ENCODE data around the gene PROKR1. TPM values are rescaled to one million over a fixed set of nuclear protein-coding genes. Genes with fewer than 3 reads are reported as not detected.
"Not testable (repeated sequence)": the region's sequence is repeated elsewhere in the genome, so short reads cannot be mapped to it uniquely, and the experiment has no call there.

The PROKR1 gene
- total RNA-seq, 1 donor from 2014 or later: not detected

DNA sequence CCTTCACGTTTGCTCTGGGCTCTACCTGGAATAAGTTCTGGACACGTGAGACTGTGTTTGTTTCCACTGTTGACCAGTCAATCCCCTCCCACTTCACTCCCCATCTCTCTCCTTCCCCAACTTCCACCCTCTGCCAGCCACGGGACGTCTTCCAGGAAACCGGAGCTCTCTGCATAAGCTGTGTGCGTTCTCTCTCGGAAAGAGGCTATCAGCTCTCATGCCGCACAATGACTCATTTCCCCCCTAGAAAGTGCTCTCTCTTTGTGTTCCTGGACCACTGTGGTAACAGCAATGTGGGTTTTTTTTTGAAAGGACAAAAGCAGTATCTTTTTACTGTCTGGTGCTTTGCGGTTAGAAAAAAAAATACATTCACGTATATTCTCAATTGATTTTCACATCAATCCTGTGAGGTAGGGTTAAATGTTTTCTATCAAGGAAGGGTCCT is 10.2 kb downstream of the PROKR1 start:
- peak; percentile 38 for DNase-seq (ENCODE audit: low read depth)

- DNase-seq (ENCODE audit: low read depth): no peak
Measured at GRCh38 chr2:68658266-68658665, 14.9 kb downstream of the PROKR1 start.

GRCh38 chr2:68659081-68659480 is 15.7 kb downstream of the PROKR1 start:
- no peak for DNase-seq (ENCODE audit: low read depth)

- no peak for DNase-seq (ENCODE audit: low read depth)
Measured at GRCh38 chr2:68660658-68661057, 17.3 kb downstream of the PROKR1 start.

GRCh38 chr2:68662466-68662865 is 19.1 kb downstream of the PROKR1 start:
- no peak for DNase-seq (ENCODE audit: low read depth)

- no peak for DNase-seq (ENCODE audit: low read depth)
Measured at GRCh38 chr2:68663371-68664156, 20.2 kb downstream of the PROKR1 start.

GRCh38 chr2:68667371-68667770 is 24.0 kb downstream of the PROKR1 start:
- DNase-seq (ENCODE audit: low read depth): no peak

DNA sequence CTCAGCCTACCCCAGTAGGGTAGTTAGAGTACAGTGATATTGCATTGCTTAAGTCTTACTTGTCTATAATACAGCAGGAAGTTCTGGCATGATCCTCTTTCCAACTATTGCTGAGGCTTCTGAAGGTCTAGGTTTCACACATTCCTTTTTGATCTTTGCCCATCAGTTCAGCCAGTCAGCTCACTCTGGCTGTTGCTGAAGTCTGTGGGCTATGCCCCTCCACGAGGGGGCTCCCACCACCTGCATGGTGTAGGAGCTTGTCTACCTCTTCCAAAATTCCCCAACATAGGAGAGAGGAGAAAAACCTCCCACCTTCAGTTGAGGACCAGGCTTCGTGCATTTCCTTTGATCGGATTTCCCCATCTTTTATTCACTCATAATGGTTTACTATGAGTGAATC is 26.3 kb downstream of the PROKR1 start:
- no peak for DNase-seq (ENCODE audit: low read depth)

- no peak for DNase-seq (ENCODE audit: low read depth)
Measured at GRCh38 chr2:68671961-68672360, 28.6 kb downstream of the PROKR1 start.

DNA sequence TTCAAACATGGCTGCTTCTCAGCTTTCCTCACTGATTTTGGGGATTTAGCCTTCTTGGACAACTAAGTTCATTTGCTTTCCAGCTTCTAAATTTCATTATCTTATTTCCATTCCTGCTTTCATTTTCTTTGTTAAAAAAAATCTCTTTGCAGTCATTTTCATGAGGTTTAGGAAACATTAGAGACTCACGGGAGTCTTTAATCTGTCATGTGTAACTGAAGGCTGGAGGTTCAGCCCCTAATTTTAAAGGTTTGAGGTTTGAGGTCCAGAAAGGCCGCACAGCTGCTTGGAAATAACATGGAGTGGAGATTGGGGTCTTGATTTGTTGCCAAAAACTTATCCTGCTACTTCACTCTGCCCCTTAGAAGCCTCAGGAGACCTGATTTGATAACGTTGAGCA is 30.3 kb downstream of the PROKR1 start:
- no peak for DNase-seq (ENCODE audit: low read depth)

DNA sequence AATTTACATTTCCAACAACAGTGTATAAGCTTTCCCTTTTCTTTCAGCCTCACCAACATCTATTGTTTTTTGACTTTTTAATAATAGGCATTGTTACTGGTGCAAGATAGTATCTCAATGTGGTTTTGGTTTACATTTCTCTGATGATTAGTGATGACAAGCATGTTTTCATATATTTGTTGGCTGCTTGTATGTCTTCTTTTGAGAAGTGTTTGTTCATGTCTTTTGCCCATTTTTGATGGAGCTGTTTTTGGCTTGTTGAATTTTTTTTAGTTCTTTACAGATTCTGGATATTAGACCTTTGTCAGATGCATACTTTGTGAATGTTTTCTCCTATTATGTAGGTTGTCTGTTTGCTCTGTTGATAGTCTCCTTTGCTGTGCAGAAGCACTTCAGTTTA is 32.1 kb downstream of the PROKR1 start:
- no peak for DNase-seq (ENCODE audit: low read depth)

- not testable (repeated sequence) for DNase-seq (ENCODE audit: low read depth)
Measured at GRCh38 chr2:68677837-68678236, 34.5 kb downstream of the PROKR1 start.

DNA sequence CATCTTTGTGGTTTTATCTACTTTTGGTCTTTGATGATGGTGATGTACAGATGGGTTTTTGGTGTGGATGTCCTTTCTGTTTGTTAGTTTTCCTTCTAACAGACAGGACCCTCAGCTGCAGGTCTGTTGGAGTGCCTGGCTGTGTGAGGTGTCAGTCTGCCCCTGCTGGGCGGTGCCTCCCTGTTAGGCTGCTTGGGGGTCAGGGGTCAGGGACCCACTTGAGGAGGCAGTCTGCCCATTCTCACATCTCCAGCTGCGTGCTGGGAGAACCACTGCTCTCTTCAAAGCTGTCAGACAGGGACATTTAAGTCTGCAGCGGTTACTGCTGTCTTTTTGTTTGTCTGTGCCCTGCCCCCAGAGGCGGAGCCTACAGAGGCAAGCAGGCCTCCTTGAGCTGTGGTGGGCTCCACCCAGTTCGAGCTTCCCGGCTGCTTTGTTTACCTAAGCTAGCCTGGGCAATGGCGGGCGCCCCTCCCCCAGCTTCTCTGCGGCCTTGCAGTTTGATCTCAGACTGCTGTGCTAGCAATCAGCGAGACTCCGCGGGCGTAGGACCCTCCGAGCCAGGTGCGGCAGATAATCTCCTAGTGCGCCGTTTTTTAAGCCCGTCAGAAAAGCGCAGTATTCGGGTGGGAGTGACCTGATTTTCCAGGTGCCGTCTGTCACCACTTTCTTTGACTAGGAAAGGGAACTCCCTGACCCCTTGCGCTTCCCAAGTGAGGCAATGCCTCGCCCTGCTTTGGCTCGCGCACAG is 36.0 kb downstream of the PROKR1 start:
- DNase-seq (ENCODE audit: low read depth): not testable (repeated sequence)

- not testable (repeated sequence) for DNase-seq (ENCODE audit: low read depth)
Measured at GRCh38 chr2:68679917-68680267, 36.5 kb downstream of the PROKR1 start.

DNA sequence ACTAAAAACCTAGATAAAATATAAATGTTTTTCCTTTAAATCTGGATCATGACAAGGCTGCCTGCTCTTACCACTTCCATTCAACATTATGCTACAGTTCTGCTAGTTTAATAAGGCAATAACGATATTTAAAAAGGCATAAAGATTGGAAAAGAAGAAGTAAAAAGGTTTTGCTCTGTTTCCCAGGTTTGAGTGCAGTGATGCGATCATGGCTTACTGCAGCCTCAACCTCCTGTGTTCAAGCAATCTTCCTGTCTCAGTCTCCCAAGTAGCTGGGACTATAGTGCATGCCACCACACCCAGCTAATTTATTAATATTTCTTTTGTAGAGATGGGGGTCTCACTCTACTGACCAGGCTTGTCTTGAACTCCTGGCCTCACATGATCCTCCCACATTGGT is 40.8 kb downstream of the PROKR1 start:
- DNase-seq (ENCODE audit: low read depth): no peak

DNA sequence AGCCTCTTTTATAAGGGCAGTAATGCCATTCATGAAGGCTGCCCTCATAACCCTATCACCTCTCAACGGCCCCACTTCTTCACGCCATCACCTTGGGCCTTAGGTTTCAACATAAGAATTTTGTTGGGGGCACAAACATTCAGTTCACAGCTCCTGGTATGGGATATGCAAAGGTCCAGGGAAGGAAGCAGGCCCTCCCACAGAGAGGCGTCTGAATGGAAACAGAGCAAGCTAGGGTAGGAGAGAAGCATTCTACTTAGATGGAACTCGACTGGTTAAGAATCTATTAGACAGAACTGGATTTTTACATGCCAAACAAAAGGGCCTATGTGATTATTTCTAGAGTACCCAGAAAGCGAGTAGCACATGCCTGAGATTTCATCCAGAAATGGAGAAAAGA is 42.8 kb downstream of the PROKR1 start:
- no peak for DNase-seq (ENCODE audit: low read depth)

GRCh38 chr2:68687018-68687417 is 43.6 kb downstream of the PROKR1 start:
- DNase-seq (ENCODE audit: low read depth): no peak

GRCh38 chr2:68689553-68690537 is 46.5 kb downstream of the PROKR1 start:
- no peak for DNase-seq (ENCODE audit: low read depth)

- DNase-seq (ENCODE audit: low read depth): no peak
Measured at GRCh38 chr2:68690851-68691250, 47.5 kb downstream of the PROKR1 start.

- no peak for DNase-seq (ENCODE audit: low read depth)
Measured at GRCh38 chr2:68692511-68692910, 49.1 kb downstream of the PROKR1 start.

- DNase-seq (ENCODE audit: low read depth): no peak
Measured at GRCh38 chr2:68693951-68694350, 50.6 kb downstream of the PROKR1 start.

Data from myocyte (in vitro differentiated cells).